HG02763 (cell line): ENCODE results near the gene ZC3HAV1.
"Not testable (repeated sequence)": the region's sequence is repeated elsewhere in the genome, so short reads cannot be mapped to it uniquely, and the experiment has no call there.

Experiments used
- ATAC-seq: cut with Tn5 transposase; IDR thresholded peaks from one replicate; pipeline ENCODE4 v1.9.1; 2021; ENCODE audit warnings: mild to moderate bottlenecking, moderate library complexity; ENCODE audit not compliant: unreplicated experiment

ZC3HAV1 gene

DNA sequence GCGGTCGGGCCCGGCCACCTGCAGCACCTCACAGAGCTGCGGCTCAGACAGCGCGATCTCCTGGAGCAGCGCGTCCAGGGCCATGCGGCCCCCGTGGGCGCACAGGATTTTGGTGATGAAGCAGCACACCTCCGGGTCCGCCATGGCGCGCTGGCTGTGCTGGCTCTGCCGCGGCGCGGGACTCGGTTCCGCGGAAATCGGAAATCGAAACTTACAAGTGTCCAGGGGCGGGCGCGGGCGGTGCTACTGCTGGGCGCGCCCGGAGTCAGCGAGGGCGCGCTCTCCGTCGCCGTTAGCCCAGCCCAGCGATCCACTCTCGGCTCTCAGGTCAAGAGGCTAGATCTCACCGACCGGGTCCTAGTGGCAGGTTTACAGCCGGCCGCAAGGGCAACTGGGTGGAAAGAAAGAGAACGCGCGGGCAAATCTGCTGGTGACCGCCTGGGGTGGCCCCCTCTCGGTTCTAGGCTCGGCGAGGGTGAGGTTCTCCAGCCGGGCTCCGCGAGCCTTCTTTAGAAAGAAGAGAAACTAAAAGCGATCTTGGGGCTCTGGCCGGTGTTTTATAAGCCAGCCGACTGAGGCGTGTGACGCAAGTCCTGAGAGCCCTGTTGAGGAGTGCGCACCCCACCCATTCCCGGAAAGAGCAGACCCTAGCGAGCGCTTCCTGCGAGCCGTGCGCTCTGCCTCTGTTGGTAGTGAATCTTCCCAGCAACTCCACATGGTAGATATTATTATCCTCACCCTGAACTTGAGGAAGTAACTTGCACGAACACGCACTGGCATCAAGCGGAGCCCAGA, at the start of gene ZC3HAV1:
TSS of gene ZC3HAV1 (minus strand) at position 533 of the 795 bp plus-strand sequence. CDS start at position 144, 389 bp downstream.
- peak; percentile 75 for ATAC-seq

DNA sequence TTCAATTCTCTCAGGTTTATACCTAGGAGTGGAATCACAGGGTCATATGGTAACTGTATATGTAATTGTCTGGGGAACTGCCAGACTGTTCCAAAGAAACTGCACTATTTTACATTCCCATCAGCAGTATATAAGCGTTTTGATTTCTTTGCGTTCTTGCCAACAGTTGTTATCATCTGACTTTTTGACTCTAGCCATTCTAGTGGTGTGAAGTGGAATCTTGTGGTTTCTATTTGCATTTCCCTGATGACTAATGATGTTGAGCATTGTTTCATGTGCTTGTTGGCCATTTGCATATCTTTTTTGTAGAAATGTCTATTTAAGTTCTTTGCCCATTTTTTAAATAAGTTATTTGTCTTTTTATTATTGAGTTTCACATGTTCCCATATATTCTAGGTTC, 44.3 kb upstream of the ZC3HAV1 start:
- no peak for ATAC-seq

DNA sequence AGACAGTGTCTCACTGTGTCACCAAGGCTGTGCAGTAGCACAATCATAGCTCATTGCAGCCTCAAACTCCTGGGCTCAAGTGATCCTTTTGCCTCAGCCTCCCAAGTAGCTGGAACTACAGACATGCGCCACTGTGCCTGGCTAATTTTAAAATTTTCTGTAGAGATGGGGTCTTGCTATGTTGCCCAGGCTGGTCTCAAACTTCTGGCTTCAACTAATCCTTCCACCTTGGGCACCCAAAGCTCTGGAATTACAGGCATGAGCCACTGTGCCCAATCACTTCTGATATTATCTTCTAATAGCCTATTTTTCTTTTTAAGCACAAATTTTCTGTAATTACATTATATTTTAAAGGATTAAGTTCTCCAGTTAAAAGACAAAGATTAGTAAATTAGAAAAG, 42.6 kb upstream of the ZC3HAV1 start:
- ATAC-seq = no peak

- no peak for ATAC-seq
These were observed 29.6 kb upstream of the ZC3HAV1 start for GRCh38 chr7:139139150-139139549.

DNA sequence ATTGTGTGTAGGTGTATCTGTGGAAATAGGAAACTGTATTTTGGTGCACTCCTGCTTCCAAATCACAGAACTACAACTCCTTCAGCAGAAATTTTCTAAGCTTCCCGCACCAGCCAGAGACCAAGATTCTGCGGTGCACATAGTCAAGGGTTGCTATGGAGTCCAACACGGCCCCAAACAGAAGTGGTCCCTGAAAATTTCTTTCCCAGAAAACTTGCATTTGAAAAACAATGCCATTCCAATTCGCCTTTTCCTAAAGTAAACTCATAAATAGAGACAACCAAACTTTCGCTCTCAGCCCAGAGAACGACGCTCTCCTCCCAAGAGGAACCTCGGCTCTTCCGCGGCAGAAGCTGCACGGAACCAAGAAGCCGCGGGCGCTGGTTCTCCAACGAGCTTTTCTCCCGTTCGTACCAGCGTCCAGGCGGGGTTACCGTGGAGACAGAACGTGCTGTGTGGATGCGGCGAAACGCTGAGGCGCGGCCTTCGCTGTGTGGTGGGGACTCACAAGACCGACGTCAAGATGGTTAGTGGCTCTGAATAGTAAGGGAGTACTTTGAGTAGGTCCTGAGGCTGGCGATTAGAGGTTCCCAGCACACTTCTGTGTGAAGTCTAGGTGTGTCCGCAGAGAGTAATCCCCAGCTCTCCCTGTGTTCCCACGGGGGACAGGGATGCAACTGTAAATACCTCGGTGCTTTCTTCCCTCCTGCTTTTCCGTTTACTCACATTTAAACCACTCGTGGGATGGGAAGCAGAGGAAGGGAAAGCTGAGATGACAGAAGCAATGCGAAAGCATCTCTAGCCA, 24.0 kb upstream of the ZC3HAV1 start:
- peak; percentile 96 for ATAC-seq

- ATAC-seq = no peak
These were observed 23.4 kb upstream of the ZC3HAV1 start for GRCh38 chr7:139132887-139133286.

DNA sequence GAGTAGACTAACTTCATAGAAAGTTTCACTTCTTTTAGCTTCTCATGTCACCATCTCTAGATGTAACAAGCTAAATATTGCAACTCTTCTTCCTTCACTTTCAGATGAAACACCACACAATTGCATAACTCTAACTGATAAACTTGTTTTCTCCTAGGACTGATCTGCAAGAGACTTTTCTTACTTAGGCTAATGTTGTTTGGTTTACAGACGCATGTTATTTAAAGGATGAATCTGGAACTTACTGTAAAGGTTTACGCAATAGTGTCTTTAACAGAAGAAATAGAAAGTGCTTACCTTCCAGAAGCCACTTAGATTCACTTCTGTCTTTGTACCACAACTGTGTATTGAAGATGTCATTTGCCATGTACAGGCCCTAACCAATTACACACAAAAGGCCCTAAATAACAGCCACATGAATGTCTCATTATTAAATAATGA, 22.1 kb upstream of the ZC3HAV1 start:
- no peak for ATAC-seq

GRCh38 chr7:139129814-139130213, 20.3 kb upstream of the ZC3HAV1 start:
- ATAC-seq = not testable (repeated sequence)

GRCh38 chr7:139127648-139128047, 18.1 kb upstream of the ZC3HAV1 start:
- no peak for ATAC-seq

DNA sequence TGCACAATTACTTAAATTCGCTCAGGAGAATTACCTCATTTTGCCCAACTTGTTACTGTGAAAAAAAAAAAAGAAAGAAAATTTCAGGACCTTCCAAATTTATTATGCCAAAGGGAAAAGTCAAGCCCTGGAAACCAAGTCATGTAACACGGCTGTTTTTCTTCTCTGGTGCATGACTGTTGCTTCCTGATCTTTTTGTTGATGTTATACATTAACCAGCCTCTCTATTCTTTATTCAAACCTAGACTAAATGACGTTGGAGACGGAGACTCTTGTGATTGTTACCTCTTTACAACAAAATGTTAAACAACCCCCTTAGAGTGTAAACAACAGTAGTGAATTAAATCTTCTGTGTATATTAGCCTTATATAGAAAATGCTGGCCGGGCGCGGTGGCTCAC, 16.1 kb upstream of the ZC3HAV1 start:
- ATAC-seq = no peak

GRCh38 chr7:139124995-139125394, 15.5 kb upstream of the ZC3HAV1 start:
- not testable (repeated sequence) for ATAC-seq

- ATAC-seq = peak; percentile 84
These were observed 14.8 kb upstream of the ZC3HAV1 start for GRCh38 chr7:139124084-139124914.

DNA sequence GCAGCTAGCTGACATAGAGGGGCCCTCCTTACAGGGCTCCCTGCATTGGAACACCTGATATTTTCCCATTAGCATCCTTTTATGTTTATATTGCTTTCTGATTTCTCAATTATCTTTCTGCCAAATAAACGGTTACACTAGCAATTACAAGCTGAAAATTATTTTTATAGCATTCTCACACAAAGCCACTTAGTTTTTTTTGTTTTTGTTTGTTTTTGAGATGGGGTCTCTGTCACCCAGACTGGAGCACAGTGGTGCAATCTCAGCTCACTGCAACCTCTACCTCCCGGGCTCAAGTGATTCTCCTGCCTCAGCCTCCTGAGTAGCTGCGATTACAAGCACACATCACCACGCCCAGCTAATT, 9.9 kb upstream of the ZC3HAV1 start:
- no peak for ATAC-seq

GRCh38 chr7:139118805-139119485, 9.4 kb upstream of the ZC3HAV1 start:
- ATAC-seq = peak; percentile 74

DNA sequence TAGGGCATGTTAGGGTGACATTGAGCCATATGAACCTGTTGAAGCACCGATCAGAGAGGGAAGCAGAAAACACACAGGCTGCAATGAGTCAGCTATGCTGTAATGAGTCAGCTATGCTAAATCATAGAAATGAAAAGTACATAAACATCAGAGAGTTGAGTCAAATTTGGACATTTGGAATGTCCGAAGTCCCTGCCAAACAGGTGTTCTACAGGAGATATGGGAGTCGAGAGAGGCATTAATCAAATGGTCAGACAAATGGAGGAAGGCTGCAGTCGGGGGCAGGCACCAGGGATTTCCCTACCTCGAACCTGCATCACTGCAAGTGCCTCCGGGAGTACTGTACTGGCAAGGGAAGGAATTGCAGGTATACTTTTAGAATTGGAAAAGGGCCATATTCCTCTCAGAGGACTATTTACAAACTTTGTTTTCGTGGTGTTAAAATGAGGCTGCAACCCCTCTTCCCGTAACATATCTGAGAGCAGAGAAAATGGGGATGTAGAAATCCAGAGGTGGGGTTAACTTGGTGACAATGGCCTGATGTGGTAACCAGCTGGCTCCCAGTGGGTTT, 8.8 kb upstream of the ZC3HAV1 start:
- peak; percentile 56 for ATAC-seq

DNA sequence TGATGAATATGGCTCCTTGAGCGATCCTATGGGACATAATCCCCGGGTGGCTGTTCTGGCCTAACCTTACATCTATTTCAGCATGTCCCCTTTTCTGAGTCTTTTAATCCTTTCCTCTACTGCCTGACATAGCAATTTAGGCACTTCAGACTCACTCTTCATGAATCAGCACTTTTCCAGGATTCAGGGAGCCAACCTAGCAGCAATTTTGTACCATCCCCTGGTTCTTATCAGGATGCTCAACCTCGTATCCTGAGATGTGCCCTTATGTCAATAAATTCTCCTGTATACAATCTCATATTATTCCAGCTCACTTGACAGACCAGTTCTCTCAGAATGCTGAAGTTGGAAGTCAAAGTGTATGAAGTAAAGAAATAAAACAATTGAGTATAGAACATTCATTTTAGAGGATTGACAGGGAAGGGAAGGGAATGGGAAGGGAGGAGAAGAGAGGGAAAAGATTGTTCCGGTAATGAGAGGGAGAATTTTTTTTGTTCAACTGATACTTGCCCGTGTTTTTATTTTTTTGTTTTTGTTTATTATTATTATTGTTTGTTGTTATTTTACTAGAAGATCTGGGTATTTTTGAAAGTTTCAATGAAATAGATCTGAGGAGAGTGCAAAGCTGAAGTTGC, 8.2 kb upstream of the ZC3HAV1 start:
- no peak for ATAC-seq

- ATAC-seq = no peak
These were observed 7.5 kb upstream of the ZC3HAV1 start for GRCh38 chr7:139116999-139117398.

DNA sequence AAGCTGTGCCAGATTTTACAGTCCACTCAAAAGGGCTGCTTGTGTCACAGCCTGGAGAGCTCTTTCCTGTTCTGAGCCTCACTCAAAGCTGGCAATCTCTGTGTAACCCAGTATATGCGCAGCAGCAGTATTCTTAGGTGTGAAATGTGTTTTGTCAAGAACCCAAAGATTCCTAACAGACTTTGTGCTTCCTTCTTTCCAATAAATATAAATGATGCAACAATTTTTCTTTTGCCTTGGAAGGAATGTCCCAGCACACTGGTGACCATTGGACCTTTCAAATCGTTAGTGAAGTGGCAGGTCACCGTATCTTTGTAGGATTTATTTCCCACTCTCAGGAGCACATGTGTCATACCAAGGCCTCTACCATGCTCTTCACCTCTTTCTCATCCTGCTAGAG, 5.6 kb upstream of the ZC3HAV1 start:
- no peak for ATAC-seq

DNA sequence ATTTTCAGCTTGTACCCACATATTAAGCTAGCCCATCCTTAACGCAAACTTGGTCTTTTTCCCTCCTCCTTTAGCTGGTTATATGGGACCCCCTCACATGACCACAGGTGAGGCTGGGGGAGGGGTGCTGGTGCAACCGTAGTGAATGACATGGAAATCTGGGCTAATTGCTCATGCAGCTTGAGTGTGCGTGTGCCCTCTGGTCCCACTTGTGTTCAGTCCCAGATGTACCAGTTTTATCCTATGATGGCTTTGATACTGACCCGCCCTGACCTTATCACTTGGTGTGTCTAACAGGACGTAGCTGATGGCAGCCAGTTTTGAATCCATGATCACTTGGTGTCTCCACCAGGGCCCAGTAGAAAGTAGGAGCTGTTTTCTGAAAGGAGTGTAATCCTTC, 5.1 kb upstream of the ZC3HAV1 start:
- no peak for ATAC-seq

- ATAC-seq = no peak
These were observed 4.5 kb upstream of the ZC3HAV1 start for GRCh38 chr7:139114018-139114417.
